Amygdala (tissue), 56 donors: ENCODE data around the gene STK32B.

Source experiments
- DNase-seq, 56 donors: peaks; one replicate each; lab custom pipeline; 2025; lab: John Stamatoyannopoulos, UW

Gene STK32B

DNA sequence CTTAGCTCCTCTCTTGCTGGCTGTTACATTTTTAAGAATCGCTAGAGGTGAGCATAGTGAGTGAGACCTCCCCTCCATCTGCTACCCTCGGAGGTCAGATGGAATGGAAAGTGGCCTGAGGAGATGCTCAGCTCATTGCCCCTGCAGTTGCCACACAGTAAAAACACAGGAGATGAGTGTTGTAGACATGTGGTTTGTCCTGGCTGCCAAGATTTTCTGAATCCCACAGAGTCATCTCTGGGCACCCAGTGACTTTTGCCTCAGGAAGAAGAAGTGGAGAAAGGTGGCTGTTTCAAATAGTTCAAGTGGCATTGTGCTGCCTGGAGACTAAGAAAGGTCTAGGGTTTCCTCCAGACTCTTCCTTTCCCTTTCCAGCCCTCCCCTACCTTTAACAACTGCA lies 271.0 kb downstream of the STK32B start:
- DNase-seq = no peak

DNA sequence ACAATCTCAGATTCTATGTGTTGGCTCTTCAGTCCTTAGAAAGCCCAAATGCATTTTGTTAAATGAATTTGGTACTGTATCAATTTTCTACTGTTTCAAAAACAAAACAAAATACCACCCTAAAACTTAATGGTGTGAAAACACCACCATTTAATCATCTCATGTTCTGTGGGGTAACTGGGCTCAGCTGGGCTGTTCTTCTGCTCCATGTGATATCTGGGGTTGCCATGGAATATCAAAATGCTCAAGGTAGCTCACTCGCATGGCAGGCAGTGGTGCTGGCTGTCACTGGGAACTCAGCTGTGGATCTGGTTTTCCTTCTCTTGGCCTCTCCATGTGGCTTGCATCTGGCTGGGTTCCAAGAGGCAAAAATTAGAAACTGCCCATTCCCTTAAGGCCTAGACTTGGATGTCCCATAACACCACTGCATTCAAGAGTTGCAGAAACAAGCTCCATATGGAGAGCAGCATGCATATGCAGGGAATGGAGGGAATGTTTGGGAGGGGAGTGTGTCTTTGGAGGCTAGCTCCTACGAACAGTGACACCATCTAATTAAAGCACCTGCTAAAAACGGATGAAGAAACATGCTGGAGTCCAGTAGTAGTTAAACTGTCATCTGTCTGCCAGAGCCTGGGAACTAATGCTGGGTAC lies 279.2 kb downstream of the STK32B start:
- no peak for DNase-seq

DNA sequence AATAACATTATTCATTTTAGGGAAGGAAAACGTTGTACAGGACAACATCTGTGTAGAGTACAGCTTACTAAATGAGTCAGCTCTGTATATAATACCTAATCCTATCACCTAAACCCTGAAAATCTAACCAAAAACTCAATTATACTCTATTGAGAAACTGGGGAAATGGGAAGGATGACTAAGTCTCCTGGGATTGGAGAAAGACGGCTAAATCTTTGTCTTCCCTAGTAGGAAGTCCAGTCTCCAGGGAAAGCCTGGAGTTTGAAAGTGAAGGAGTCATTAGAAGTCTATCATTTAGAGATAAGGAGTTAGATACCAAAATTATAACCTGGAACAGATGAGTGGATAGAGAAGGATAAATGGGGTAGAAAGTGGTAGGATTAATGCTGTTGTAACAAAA lies 286.5 kb downstream of the STK32B start:
- DNase-seq = no peak

DNA sequence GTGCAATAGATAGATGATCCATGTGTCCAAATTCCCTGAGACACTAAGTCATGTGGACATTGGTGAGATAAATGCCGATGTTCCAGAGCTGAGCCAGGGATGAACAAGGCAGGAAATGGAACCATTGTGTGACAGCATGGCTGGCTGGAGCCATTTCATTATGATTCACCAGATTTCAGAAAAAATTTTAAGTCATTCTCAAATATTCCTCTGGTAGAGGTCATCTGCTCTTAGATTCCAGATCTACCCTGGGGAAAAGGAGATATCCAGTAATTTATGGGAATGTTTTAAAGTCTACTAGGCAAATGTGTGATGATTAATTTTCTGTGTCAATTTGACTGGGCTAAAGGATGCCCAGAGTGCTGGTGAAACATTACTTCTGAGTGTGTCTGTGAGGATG lies 287.3 kb downstream of the STK32B start:
- no peak for DNase-seq

DNA sequence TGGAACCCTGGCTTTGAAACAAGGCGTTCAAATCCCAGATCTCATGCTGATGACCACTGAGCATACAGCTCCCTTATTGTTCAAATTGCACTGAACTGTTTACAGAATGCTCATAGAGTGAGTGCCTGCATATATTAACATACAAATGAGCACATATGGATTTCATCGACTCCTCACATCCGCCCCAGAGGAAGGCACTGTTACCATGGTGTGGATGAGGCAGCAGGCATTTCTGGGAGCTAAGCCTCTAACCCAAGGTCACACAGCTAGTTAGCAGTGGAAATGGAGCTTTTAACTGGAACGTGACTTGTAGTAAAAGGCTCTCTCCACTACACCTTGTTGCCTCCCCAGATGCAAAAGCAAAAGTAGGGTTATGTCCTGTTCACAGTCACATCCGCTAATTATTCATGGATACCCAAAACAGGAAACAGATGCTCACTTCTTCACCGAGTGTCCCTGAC lies 289.7 kb downstream of the STK32B start:
- no peak for DNase-seq

DNA sequence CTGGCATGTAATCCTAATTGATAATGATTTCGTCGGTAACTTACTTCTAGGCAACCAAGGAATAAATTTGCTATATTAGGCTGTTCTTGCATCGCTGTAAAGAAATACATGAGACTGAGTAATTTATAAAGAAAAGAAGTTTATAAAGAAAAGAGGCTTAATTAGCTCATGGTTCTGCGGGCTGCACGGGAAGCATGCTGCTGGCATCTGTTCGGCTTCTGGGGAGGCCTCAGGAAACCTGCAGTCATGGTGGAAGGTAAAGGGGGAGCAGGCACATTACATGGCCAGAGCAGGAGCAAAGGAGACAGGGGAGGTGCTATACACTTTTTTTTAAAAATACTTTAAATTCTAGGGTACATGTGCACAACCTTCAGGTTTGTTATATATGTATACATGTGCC lies 290.2 kb downstream of the STK32B start:
- no peak for DNase-seq

DNA sequence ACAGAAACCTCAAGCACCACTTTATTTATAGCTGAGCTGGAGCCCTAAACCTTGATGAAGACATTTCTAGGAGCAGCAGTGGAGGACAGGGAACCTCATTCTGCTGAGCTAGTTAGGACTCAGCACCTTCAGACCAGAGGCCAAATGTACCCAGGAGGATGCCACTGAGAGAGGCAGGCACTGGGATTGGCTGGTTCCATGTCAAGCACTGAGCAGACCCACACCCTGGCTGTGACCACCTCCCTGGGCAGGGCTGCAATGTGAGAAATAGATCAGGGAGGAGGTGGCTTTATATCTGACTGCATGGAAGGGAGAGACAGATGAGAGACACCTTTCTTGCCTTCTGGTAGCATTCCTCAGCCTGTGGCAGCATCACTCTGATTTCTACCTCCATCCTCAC lies 304.6 kb downstream of the STK32B start:
- DNase-seq = no peak

DNA sequence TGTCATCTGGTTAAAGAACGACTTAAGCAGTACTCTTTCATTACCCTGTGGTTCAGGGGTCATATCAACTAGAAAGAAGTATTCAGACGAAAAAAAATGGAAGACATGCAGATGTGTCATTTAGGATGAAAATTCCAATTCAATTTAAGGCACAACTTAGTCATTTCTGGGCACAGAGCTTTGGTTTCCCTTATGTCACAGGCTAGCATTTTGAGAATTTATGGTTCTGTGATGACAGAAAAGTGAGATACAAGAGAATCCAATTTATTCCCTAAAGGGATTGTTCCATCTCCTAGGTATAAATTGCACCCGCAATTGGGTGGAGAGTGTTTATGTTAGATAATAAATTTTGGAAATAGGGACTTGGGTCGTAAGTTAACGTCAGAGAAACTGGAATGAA lies 306.6 kb downstream of the STK32B start:
- DNase-seq = no peak

DNA sequence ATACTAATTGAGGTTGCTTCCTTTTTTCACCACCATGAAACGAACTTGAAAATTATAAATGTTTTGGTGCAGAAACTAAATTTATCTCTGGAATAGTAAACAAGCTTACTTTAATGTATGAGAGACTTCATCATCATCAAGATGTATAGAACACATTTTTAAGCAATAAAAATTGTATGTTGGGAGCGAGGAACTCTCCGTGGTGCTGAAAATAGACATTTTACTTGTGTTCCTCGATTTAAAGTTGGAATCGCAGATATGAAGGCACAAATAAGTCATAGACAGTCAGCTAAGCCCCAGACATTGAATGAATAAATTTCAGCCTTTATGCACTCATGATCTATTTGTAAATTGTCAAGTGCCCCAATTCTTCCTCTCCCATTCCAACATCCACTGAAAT lies 310.7 kb downstream of the STK32B start:
- no peak for DNase-seq

DNA sequence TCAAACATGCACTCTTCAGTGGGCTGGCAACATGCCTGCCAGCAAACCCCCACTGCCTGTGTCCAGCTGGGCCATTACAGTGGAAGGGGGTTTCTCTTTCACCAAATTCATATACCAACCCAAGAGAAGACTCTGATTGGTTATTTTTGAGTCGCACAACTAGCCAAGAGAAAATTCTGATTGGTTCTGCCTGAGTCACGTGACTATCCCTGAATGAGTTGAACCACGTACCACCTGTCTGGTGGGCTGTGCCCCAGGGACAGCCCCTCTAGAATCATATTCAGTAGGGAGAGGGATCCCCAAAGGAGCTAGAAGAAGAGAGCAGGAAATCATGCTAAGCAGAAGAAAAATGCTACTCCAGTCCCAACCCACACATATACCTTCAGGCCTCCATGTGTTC lies 313.1 kb downstream of the STK32B start:
- DNase-seq = no peak

DNA sequence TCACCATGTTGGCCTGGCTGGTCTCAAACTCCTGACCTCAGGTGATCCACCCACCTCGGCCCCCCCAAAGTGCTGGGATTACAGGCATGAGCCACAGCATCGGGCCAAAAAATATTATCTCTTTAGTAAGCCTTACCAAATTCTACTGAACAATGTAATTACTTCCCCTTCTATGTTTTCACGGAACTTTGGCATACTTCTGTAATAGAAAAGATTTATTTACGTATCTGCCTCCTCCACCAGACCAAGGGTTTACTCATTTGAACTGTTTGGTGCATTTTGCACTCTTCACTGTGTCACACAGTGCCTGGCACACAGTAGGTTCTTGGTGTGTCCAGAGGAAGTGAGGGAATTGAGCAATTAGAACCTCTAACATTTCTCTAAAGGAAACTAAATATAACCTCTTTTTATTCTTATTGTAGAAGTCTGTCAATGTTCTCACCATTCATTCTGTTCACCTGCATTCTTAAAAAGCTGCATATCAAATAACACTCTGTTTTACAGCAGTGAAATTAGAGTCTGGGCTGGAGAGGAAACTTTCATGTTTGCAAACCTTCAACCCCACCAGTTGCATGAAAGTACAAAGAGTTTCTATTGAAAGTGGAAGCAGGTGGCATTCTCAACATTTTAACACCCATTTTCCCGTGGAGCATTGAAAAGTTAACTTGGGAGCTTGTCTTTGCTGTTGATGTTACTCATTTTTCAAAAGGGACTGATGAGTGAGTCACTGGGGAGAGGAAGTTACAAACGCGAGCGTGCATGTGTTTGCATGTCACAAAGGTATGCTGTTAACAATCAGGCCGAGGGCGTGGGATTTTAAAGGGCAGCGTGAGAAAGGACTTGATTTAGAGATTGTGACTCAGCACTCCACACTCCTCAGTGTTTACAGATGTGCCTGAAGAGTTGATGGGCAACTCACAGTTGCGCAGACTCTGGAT lies 314.1 kb downstream of the STK32B start:
- DNase-seq = no peak

DNA sequence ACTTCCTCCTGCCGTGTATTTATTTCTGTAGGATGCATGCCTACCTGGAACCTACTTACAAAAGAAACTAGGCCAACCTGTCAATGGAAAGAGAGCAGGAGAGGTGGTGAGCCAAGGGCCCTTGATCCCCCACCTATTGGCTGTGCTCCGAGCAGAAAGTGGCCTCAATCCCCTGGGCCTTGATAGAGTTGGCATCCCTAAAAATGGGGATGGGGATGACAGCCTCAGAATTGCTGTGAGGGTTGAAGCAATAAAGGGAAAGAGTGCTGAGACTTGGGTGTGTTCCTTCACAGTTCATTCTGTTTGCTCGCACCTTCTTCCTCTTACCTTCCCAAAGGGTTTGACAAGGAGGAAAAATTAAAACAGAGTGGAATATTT lies 314.7 kb downstream of the STK32B start:
- no peak for DNase-seq

DNA sequence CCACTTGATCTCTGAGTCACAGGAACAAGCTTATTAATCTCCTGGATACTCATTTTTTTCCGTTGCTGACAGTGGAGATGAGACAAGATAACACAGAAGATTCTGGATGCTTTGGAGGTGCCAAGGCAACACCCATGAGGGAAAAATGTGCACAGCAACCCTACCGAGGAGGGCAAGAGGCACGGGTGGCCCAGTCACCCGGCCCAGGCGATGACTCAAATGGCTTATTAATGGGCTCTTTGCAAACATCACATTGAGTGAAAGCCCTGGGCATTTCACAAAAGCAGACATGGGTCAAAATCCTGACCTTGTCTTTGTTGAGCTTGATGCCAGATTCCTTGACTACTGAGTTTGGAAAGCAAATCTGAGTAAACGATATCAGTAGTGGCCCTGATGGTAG lies 315.1 kb downstream of the STK32B start:
- DNase-seq = no peak

DNA sequence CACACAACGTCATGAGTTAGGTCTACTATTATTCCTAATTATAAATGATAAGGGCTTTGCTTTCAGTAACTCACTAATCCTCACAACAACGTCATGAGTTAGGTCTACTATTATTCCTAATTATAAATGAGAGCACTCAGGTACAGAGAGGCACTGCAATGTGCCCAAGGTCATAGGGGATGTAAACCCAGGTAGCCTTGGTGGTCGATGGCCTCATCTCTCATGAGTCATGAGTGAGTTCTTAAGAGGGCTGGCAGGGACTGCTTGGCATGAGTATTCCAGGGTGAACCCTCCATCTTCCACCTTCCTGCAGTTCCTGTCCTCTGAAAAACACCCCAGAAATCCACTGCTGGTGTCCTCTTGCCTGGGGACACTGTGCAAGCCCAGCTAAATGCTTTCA lies 317.1 kb downstream of the STK32B start:
- no peak for DNase-seq

DNA sequence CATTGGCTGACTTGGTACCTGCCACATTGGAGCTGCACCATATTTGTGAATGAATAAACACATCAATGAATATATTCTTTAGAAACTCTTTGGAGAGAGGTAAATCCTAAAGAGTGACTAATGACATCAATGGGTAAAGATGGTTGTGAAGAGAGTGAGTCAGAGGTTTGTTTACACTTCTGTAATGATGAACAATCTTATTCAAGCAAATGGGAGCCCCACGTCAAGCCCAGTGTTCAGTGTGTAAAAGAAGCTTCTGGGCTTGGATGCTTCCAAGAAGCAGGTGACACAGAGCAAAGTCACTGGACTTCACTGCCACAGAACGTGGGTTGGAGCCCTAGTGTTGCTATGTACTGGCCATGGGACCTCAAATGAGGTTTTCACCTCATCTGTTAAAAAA lies 319.0 kb downstream of the STK32B start:
- no peak for DNase-seq

DNA sequence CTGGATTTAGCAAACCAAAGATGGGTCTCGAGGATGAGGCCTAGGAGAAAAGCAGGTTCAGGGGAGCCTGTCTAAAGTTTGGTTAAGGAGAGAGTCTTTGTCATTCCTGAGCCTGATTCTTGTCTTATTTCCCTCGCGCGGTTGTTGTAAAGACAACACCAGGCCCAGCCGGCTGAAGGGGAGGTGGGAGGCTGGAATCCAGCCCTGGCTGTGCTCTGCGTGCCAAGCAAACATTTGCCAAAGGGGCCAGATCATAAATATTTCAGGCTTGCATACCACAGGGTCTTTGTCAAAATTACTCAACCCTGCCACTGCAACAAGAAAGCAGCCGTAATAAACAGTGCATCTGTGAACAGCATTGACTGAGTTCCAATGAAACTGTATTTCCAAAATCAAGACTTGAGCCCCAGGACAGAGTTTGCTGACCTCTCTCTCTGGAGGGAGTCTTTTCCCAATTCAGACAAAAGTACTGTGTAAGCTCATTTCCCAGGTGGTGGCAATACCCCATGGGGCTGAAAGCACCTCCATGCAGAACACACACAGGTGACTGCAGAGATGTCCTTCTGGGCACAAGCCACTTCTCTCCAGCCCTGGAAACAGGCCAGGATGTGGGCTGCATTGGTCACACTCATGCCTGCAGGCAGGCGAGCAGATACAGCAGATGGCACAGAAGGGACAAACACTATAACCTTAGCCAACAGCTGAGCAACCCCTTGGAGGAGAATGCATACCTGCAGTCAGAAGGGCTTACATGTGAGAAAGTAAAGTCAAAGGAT lies 320.3 kb downstream of the STK32B start:
- DNase-seq = no peak

DNA sequence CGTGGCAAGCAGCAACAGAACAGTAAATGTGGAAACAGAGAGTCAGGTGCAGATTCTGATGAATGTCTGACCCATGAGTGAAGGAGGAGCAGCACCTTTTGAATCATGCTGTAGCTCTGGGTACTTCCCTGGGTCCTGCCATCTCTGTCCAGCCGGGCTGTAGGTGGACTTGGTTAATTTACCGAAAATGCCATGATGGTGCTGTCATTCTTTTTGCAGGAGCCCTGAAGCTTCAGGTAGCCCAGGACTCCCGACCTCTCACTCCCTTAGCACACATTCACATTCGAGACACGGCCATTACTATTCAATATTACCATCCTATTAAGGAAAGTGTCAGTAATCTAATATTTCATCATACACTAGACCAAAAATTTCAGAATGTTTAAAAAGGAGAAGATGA lies 320.9 kb downstream of the STK32B start:
- DNase-seq = no peak

DNA sequence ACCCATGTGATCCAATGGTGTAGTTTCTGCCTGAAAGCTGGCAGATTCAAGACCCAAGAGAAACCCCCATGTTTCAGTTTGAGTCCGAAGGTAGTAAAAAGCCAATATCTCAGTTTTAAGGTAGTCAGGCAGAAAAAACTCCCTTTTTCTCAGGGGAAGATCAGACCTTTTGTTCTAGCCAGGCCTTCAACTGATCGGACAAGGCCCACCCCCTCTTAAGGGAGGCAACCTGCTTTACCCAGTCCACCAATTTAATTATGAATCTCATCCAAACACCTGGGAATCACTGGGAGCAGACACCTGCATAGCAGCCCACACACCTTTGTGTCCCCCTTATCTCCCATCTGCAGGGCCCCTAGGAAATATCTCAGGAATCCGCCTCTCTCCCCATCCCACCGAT lies 322.0 kb downstream of the STK32B start:
- DNase-seq = no peak

DNA sequence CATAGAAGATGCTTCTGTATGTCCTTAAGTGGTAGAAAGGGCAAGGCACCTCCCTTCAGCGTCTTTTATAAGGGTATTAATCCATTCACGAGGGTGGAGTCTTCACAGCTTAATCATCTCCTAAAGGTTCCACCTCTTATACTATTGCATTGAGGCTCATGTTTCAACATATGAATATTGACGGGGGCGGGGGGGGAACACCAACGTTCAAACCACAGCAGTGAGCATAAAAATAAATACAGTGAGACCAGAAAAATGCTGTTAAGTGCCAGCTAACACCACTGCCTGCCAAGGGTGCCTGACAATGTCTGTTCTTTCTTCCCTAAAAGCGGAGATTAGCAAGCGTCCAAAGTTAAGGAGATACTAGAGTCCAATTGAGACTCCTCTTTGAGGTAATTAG lies 323.3 kb downstream of the STK32B start:
- DNase-seq = no peak

DNA sequence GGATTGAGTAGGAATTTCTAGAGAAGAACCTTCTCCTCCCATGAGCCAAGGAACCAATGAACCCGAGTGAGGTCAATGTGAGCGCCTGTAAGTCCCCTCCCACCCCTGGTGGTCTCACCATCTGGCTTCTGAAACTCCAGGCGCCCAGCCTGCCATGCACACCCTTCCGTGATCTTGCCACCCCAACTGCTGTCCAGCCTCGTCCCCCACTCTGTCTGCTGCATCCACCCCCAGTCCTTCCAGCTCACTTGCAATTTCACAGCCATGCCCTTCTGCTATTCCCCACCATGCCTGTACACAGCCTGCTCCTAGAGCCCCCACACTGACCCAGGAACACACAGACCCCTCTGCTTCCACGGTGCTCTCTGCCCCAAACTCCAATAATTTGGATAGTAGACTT lies 323.7 kb downstream of the STK32B start:
- no peak for DNase-seq

DNA sequence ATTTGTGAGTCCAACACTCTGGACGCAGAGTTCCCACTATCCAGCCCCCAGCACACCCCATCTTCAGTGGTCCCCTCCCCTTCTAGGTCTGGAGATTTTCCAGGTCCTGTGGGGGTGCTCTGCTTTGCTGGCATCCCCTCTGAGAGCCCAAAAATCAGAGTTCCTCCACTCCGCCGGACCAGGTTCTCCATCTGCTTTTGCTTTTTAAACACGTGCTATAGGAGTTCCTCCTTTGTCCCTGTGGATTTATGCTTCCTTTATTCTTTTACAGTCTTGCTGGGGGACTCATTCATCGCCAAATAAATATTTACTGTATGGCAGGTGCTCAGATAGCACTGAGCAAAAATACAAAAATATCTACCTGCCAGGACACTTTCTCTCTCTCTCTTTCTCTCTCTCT lies 324.7 kb downstream of the STK32B start:
- DNase-seq = no peak
